MCF 10A (cell line): ENCODE measurements around the gene STARD13. TPM values are rescaled to one million over a fixed set of nuclear protein-coding genes. Genes with fewer than 3 reads are reported as not detected.

Source experiments
- BruUV-seq: library from RNA; stranded (reverse); fragments of 400-500 nt; replicated peaks from 2 replicates; lab custom pipeline; 2021; lab: Mats Ljungman, UMichigan
- CTCF ChIA-PET: fragments of 300-600 bp; sonication (Branson Sonifier 250); formaldehyde crosslinking; extraction: SDS; loops from one replicate; lab custom pipeline; 2021; ENCODE audit warnings: antibody characterized with exemption, inconsistent platforms; lab: Yijun Ruan, JAX
- POLR2A ChIA-PET: fragments of 300-600, 350-650 bp; sonication (Branson Sonifier 250); formaldehyde crosslinking; extraction: SDS; loops from one replicate; lab custom pipeline; 2020; ENCODE audit warnings: antibody characterized with exemption, inconsistent platforms; lab: Yijun Ruan, JAX
- DNase-seq: peaks from one replicate; pipeline ENCODE4 v3.0.0-alpha.2; 2018; ENCODE audit not compliant: unreplicated experiment
- H3K27ac Mint-ChIP-seq: one replicate; pipeline ENCODE4 v1.8.0; 2022; ENCODE audit warnings: mild to moderate bottlenecking, low read depth, mixed read lengths; ENCODE audit not compliant: unreplicated experiment
- H3K27me3 Mint-ChIP-seq: one replicate; pipeline ENCODE4 v1.8.0; 2022; ENCODE audit warnings: mixed read lengths; ENCODE audit not compliant: insufficient read depth, unreplicated experiment
- H3K36me3 Mint-ChIP-seq: one replicate; pipeline ENCODE4 v1.8.0; 2022; ENCODE audit warnings: mild to moderate bottlenecking, moderate library complexity, mixed read lengths; ENCODE audit not compliant: insufficient read depth, unreplicated experiment
- H3K4me1 Mint-ChIP-seq: one replicate; pipeline ENCODE4 v1.8.0; 2022; ENCODE audit warnings: mixed read lengths; ENCODE audit not compliant: insufficient read depth, unreplicated experiment
- H3K4me3 Mint-ChIP-seq: one replicate; pipeline ENCODE4 v1.8.0; 2022; ENCODE audit warnings: mild to moderate bottlenecking, moderate library complexity, mixed read lengths; ENCODE audit not compliant: unreplicated experiment
- H3K9me3 Mint-ChIP-seq: one replicate; pipeline ENCODE4 v1.8.0; 2022; ENCODE audit warnings: mixed read lengths; ENCODE audit not compliant: unreplicated experiment
- CTCF ChIP-seq: fragments of 200-600 bp; IDR thresholded peaks from one replicate; pipeline ENCODE4 v1.8.0; 2022; ENCODE audit warnings: antibody characterized with exemption, mild to moderate bottlenecking; ENCODE audit not compliant: unreplicated experiment
- intact Hi-C: fragments of 100-400 bp; cut with micrococcal nuclease; formaldehyde crosslinking; loops from 2 replicates; pipeline ENCODE4 v1.14.1; 2022
- total RNA-seq: library from RNA; stranded (reverse); gene quantifications from 2 replicates; pipeline ENCODE4 v1.2.3, GENCODE V29; 2022

The STARD13 gene
- total RNA-seq, 1 experiment from 2014 or later = 31.9 TPM

- ChIA-PET CTCF (interaction anchor here (0.6 to 1.5 kb wide), 5 partner anchors 8 to 689 kb away, joined by 3 to 6 read pairs (median 4); partner anchors contain the start of gene STARD13), POLR2A (interaction anchor here (1.0 to 6.8 kb wide), 7 partner anchors 8 to 266 kb away, joined by 3 to 66 read pairs (median 11); partner anchors contain the start of gene STARD13)
- Mint-ChIP-seq H3K4me1 (peaks cover 81% of the 10 kb centered on the region), H3K27me3 (no peaks in the 10 kb centered on the region), H3K27ac (peak overlapping the region; percentile 95), H3K9me3 (no peaks in the 10 kb centered on the region), H3K36me3 (peaks cover 59% of the 10 kb centered on the region), H3K4me3 (no peak overlapping the region)
- no peak for TF ChIP-seq CTCF
- no TSS peak for BruUV-seq
- intact Hi-C loops = no loop called here
- no peak for DNase-seq
Observed at GRCh38 chr13:33277037-33277740, 8.4 kb downstream of the STARD13 start.

DNA sequence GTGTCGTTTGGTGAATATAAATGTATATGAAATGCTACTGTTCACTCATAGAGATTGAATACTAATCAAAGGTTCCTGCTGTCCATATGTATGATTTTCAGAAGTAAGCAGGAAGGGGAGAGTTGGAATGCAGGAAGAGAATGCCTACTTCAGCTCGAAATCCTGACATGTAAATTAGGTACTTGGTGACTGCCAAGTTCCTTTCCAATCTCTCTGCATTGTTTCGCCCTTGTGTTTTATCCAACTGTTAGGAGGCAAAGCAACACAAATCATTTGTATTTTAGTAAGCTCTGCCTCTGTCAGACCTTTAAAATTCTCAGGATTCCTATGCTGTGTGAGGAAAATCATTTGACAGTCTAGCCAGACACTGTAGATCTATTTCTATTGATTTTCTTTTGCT lies 9.0 kb downstream of the STARD13 start:
- no TSS peak for BruUV-seq
- peaks cover 77% of the 10 kb centered on the region for H3K4me1 Mint-ChIP-seq
- POLR2A ChIA-PET = interaction anchor here (1.4 to 6.8 kb wide), 5 partner anchors 9 to 266 kb away, joined by 3 to 66 read pairs (median 16); partner anchors contain the start of gene STARD13
- intact Hi-C loops = no loop called here
- peak overlapping the region; percentile 95 for H3K27ac Mint-ChIP-seq
- H3K27me3 Mint-ChIP-seq = no peaks in the 10 kb centered on the region
- TF ChIP-seq CTCF = no peak
- no peak overlapping the region for H3K4me3 Mint-ChIP-seq
- CTCF ChIA-PET = interaction anchor here (0.6 to 1.5 kb wide), 5 partner anchors 9 to 689 kb away, joined by 3 to 6 read pairs (median 3); partner anchors contain the start of gene STARD13
- no peaks in the 10 kb centered on the region for H3K9me3 Mint-ChIP-seq
- no peak for DNase-seq
- H3K36me3 Mint-ChIP-seq = peaks cover 59% of the 10 kb centered on the region

GRCh38 chr13:33275916-33276315 lies 9.6 kb downstream of the STARD13 start:
- H3K27ac Mint-ChIP-seq = peak overlapping the region; percentile 95
- no TSS peak for BruUV-seq
- POLR2A ChIA-PET = interaction anchor here (0.6 to 6.8 kb wide), 6 partner anchors 8 to 738 kb away, joined by 3 to 66 read pairs (median 10); partner anchors contain the start of gene STARD13

More at GRCh38 chr13:33275916-33276315, 9.6 kb downstream of the STARD13 start:
- intact Hi-C loops = no loop called here
- peaks cover 77% of the 10 kb centered on the region for H3K4me1 Mint-ChIP-seq
- H3K27me3 Mint-ChIP-seq = no peaks in the 10 kb centered on the region
- no peak overlapping the region for H3K4me3 Mint-ChIP-seq
- CTCF ChIA-PET = interaction anchor here (0.6 kb wide), 1 partner anchor 962 kb away, joined by 3 read pairs; no protein-coding TSS in a partner anchor
- H3K9me3 Mint-ChIP-seq = no peaks in the 10 kb centered on the region
- TF ChIP-seq CTCF = no peak
- DNase-seq = no peak
- peaks cover 66% of the 10 kb centered on the region for H3K36me3 Mint-ChIP-seq
